ENCODE results near the gene PIP5KL1.
A peak's percentile ranks its signal among the peaks of the same experiment; 100 is the strongest.

The PIP5KL1 gene

GRCh38 chr9:127945942-127946341 lies 15.4 kb upstream of the PIP5KL1 start:
- no peak overlapping the region for H3K4me3 ChIP-seq (ENCODE audit: low read depth, low read length)
- TF ChIP-seq CTCF (IDR thresholded peaks at IDR 0.05; ENCODE audit: borderline replicate concordance, insufficient read depth, low read depth, low read length), result no peak

- TF ChIP-seq CTCF (IDR thresholded peaks at IDR 0.05; ENCODE audit: borderline replicate concordance, insufficient read depth, low read depth, low read length), result no peak
- no peak overlapping the region for H3K4me3 ChIP-seq (ENCODE audit: low read depth, low read length)
Measured at GRCh38 chr9:127945338-127945737, 14.8 kb upstream of the PIP5KL1 start.

- no peak for TF ChIP-seq CTCF (IDR thresholded peaks at IDR 0.05; ENCODE audit: borderline replicate concordance, insufficient read depth, low read depth, low read length)
- H3K4me3 ChIP-seq (ENCODE audit: low read depth, low read length), result no peak overlapping the region
Measured at GRCh38 chr9:127944586-127945218, 14.1 kb upstream of the PIP5KL1 start.

- H3K4me3 ChIP-seq (ENCODE audit: low read depth, low read length), result no peak overlapping the region
- TF ChIP-seq CTCF (IDR thresholded peaks at IDR 0.05; ENCODE audit: borderline replicate concordance, insufficient read depth, low read depth, low read length), result peak; percentile 96
Measured at GRCh38 chr9:127943731-127944144, 13.2 kb upstream of the PIP5KL1 start.

- no peak for TF ChIP-seq CTCF (IDR thresholded peaks at IDR 0.05; ENCODE audit: borderline replicate concordance, insufficient read depth, low read depth, low read length)
- no peak overlapping the region for H3K4me3 ChIP-seq (ENCODE audit: low read depth, low read length)
Measured at GRCh38 chr9:127943011-127943662, 12.6 kb upstream of the PIP5KL1 start.

- TF ChIP-seq CTCF (IDR thresholded peaks at IDR 0.05; ENCODE audit: borderline replicate concordance, insufficient read depth, low read depth, low read length), result peak; percentile 83
Measured at GRCh38 chr9:127942216-127943010, 11.8 kb upstream of the PIP5KL1 start.

More at GRCh38 chr9:127942216-127943010, 11.8 kb upstream of the PIP5KL1 start:
- H3K4me3 ChIP-seq (ENCODE audit: low read depth, low read length), result no peak overlapping the region

Measured in GM12875 (cell line).